ENCODE measurements around the gene APLP2.
"Not testable (repeated sequence)": the region's sequence is repeated elsewhere in the genome, so short reads cannot be mapped to it uniquely, and the experiment has no call there.

- TF ChIP-seq CTCF (IDR thresholded peaks at IDR 0.05; ENCODE audit: borderline replicate concordance, extremely low read depth, low read length, poor library complexity, severe bottlenecking); EZH2 (IDR thresholded peaks at IDR 0.05; ENCODE audit: borderline replicate concordance, low read depth, low read length, severe bottlenecking): not testable (repeated sequence)
Observed at GRCh38 chr11:130193551-130193950, 123.9 kb downstream of the APLP2 start.

All from DND-41 (cell line).